Jurkat, Clone E6-1 (cell line): ENCODE results near the gene EFCAB8.
"Not testable (repeated sequence)": the region's sequence is repeated elsewhere in the genome, so short reads cannot be mapped to it uniquely, and the experiment has no call there.

Experiments used
- DNase-seq: peaks from one replicate; pipeline ENCODE4 v3.0.0-alpha.2; 2011; ENCODE audit warnings: low read depth, low spot score
- H3K4me3 ChIP-seq: 2 replicates; pipeline ENCODE4 v1.5.1; 2011; ENCODE audit warnings: mild to moderate bottlenecking, low read length, control low read depth, moderate library complexity

EFCAB8 gene

DNA sequence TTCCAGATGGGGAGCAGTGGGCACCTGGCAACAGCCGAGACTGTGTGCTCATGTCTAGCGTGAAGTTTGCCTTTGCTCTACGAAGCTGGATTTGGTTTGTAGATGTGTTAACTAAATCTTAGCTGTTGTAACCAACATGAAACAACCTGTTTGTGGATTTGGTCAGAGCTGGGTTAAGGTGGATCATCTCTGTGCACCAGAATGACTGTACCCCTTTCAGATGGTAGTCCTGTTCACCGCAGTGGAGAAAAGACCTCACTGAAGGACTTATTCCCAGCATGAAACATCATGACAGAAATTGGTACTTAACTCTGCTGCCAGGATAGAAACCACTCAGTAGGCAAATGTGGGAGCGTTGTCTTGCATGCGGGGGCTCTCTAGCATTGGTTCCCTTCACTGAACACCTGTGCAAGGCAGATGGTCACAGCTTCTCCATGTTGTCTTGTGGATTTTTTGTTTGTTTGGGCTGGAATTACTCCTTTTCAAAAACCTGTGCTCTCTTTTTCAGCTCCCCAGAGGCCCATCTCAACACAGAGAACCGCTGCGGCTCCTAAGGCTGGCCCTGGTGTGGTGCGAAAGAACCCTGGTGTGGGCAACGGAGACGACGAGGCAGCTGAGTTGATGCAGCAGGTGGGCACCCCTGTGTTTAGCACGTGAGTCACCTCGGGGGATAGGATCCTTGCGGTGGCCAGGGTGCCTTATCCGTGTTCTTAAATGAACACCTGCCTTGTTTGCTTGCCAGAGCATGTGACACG, 19.3 kb upstream of the EFCAB8 start:
- no peak overlapping the region for H3K4me3 ChIP-seq
- no peak for DNase-seq

DNA sequence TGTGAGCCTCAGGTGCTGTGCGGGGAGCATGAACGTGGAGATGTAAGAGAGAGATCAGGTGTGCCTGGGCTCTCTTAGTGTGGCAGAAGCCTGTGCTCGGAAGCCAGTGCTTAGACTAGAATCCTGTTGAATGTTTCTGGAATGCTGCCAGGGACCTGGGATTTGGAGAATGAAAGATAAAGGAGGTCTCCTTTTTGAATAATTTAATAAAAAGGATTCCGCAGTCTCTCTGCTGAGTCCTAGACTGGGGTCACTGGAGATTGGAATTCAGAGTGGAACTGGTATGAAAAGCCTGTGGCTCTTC, 18.8 kb upstream of the EFCAB8 start:
- DNase-seq = no peak
- H3K4me3 ChIP-seq = no peak overlapping the region

DNA sequence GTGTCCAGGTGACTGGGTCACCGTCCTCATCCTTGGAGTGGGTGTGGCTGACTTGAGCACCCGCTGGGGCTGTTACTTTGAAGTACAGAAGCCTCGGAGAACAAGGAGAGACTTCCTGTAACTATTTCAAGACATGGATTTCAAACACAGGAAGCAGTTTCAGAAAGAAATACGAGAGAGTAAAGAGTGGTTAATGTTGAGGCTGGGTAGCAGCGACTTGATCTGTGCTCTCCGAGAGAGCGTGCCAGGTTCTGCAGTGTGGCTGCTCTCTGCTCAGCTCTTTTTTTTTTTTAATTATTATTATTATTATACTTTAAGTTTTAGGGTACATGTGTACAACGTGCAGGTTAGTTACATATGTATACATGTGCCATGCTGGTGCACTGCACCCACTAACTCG, 17.5 kb upstream of the EFCAB8 start:
- H3K4me3 ChIP-seq = no peak overlapping the region
- DNase-seq = peak; percentile 39

DNA sequence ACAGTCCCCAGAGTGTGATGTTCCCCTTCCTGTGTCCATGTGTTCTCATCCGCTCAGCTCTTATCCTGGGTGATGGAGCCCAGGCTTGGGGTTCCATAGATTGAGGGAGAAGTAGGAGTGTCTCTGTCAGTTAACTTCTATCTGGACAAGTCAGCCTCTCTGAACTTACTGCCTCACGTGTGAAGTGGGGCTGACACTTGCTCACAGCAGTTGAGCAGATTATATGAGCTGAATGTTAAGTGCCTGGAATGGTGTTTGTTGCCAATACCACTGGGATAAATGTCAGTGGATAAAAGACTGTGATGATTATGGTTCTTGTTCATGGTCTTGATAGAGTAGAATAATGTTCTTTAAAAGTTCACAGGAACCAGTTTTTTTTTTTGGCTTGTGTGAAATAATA, 17.1 kb upstream of the EFCAB8 start:
- no peak overlapping the region for H3K4me3 ChIP-seq
- DNase-seq = no peak

DNA sequence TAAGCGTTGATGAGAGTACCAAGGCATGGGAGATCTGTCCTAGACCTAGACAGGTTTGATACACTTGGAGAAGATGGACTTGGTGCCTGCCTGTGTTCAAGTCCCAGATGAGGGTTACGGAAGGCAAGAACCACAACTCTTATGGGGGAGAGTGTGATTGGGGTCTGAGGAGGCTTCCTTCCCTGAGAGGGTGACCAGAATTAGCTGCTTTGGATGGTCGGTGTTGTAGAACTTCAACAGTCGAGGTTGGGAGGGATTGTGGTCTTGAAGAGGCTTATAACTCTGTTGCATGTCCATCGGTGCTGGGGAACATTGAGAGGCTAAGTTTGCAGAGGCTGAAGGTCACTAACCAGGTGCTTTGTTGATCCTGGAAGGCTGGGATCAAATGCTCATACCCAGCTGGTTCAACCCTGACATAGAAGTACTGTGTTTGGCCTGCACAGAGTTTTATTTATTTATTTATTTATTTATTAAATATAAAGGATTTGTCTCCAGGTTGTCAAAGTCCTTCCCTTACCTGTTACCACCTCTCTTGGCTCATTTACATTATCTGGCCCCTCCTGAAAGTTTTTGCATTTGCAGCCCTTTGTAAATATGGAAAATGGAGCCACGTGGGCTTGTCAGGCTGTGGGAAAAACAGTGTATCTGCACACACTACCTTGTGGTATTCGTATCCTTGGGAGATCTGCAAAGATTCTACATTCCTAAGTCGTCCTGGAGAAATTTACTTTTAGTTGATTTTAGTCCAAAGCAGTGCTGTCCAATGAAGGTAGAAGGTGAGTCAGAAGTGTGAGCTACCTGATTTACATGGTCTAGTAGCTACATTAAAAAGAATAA, 15.8 kb upstream of the EFCAB8 start:
- DNase-seq = no peak
- no peak overlapping the region for H3K4me3 ChIP-seq

DNA sequence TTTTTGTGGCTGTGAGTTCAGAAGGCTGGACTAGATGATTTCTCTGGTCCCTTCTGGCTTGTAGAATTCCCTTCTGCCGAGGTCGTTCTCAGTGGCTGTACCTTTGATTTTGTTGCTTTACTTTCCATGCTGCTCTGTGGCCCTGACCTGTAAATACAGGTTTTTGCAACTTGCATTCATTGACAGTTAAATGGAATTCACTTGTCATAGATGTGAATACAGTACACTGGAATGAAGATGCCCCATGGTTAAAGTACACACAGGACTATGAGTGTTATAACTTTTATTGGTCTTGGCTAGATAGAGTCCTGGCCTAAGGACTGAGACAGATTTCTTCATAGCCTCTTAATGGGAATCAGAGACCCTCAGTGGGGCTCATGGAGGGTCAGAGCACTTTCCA, 12.9 kb upstream of the EFCAB8 start:
- no peak overlapping the region for H3K4me3 ChIP-seq
- no peak for DNase-seq

DNA sequence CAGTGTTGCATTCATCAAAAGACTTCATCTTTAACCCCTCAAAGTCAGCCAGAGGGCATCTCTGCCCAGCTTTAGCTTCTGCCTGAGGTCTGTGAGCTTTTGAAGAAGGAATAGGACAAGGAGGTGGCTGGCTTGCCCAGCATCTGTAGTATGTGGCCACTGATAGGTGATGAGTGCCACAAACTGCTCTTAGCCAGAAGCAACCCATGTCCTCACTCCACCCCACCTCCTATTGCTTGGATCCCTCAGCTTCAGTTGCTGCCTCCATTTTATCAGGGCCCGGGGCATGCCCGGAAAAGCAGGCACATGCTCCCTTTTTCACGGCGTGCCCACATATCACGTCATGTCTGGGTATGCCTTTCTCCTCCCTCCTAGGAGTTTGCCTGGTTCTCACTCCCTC, 11.9 kb upstream of the EFCAB8 start:
- DNase-seq = no peak
- H3K4me3 ChIP-seq = no peak overlapping the region

DNA sequence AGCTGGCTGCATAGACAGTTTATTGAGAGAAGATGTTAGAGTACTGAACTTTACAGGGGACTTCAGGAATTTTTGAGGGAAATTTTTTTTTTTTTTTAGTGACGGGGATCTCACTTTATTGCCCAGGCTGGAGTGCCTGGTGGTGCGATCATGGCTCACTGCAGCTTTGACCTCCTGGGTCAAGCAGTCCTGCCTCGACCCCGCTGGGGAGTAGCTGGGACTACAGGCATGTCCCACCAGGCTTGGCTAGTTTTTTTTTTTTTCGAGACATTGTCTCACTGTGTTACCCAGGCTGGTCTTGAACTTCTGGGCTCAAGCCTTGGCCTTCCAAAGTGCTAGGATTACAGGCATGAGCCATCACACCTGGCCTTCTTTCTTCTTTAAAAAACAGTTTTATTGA, 10.8 kb upstream of the EFCAB8 start:
- no peak overlapping the region for H3K4me3 ChIP-seq
- DNase-seq = no peak

DNA sequence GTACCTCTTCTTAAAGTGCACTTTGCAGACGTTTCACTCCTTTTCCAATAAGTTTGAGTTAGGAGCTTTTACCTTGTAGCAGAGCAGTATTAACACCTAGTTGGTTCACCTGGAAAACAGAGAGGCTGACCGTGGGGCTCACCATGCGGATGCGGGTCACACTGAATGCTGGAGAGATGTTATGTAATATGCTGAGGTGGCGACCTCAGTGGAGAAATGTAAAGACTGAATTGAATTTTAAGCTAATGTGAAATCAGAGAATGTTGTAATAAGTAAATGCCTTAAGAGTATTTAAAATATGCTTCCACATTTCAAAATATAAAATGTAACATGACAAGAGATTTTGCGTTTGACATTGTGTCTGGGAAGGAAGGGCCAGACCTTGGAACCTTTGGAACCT, 9.9 kb upstream of the EFCAB8 start:
- no peak overlapping the region for H3K4me3 ChIP-seq
- DNase-seq = no peak

DNA sequence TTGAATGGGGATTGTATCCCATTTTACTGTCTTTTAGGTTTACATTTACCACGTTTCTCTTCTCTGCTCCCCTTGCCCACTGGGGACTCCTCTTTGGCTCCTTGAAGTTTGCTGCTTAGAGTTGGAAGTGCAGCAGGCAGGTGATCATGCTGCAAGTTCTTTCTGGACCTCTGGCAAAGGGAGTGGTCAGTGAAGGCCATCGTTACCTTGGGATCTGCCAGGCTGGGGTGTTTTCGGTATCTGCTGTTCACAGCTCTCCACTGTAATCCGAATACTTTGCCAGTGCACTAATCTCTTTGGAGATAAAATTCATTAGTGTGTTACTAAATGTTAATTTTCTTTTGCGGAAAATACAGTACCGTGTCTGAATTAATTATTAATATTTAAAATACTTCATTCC, 9.1 kb upstream of the EFCAB8 start:
- DNase-seq = no peak

DNA sequence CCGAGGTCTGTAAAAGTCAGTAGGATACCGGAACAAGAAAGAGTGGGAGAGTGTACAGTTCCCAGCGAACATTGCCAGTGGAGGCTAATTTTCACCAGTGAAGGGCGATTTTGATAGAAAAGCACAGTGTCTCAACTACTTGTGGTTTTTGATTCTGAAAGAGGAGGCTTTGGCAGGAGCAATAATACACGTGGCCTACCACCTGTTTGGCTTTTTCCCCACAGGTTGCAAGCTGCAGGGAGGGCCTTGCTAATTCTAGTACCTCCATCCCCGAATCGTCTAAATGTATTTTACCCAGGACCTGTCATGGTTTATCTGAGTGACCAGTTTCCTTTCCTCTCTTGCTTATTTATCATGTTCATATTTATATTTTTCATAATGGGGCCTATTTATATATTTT, 3.3 kb upstream of the EFCAB8 start:
- H3K4me3 ChIP-seq = no peak overlapping the region
- DNase-seq = no peak

More for the DNA sequence above, 9.1 kb upstream of the EFCAB8 start:
- H3K4me3 ChIP-seq = no peak overlapping the region

DNA sequence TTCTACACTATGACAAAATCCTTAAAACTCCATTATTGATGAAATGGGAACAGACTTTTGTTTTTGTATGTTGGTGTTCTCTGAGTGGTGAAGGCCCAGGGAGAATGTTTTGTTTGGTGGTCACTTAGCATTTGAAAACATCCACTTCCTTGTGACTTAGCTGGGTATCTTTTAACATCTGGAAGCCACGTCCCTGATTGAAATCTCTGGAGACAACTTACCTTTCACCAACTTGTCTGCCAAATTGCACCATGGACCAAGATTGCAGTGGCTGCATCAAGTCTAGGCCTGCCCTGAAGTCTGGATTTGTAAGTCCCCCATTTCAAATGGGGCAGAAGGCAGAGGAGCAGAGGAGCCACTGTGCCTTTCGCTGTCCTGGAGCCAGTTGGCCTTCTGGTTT, 534 bp upstream of the EFCAB8 start:
- no peak overlapping the region for H3K4me3 ChIP-seq
- no peak for DNase-seq

DNA sequence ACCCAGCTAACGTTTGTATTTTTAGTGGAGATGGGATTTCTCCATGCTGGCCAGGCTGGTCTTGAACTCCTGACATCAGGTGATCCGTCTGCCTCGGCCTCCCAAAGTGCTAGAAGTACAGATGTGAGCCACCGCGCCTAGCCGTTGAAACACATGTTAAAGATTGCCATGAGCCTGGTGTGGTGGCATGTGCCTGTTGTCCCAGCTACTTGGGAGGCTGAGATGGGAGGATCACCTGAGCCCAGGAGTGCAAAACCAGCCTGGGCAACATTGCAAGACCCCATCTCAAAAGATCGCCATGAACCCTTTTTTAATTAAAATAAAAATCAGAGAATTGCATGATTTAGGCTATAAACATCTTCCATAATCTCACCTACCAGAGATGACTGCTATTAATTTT, 2.7 kb downstream of the EFCAB8 start:
- no peak for DNase-seq
- H3K4me3 ChIP-seq = no peak overlapping the region

DNA sequence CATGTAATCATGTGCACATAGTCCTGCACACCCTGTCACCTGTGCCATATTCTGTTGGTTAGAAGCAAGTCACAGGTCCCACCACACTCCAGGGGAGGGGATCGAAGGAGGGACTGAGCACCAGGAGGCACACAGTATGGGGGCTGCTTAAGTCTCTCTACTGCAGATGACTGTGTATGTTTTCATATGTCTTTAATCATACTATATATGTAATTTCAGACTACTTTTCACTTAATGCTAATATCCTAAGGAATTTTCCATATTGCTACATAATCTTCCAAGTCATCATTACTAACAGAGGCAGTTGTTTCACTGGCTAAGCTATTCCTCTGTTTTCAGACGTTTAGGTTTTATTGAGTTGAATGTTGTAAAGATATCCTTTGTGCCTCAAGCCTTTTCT, 10.8 kb downstream of the EFCAB8 start:
- no peak overlapping the region for H3K4me3 ChIP-seq
- no peak for DNase-seq

DNA sequence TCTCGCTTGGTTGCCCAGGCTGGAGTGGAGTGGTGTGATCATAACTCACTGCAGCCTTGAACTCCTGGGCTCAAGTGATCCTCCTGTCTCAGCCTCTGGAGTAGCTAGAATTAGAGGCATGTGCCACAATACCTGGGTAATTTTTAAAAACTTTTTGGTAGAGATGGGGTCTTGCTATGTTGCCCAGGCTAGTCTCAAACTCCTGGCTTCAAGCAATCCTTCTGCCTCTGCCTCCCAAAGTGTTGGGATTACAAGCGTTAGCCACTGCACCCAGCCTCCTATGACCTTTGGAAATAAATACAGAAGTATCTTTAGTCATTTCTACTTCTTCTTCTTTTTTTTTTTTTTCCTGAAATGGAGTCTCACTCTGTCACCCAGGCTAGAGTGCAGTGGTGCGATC, 11.8 kb downstream of the EFCAB8 start:
- not testable (repeated sequence) for DNase-seq

DNA sequence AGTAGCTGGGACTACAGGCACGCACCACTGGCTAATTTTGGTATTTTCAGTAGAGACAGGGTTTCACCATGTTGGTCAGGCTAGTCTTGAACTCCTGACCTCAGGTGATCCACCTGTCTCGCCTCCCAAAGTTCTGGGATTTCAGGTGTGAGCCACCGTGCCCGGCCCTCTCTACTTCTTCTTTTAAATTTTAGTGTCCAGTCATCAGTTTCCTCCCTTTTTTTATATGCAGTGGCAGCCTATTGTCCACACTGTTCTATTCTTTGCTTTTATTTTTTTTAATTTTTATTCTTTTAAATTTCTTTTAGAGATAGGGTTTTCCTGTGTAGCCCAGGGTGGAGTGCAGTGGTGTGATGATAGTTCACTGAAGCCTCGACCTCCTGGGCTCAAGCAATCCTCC, 12.3 kb downstream of the EFCAB8 start:
- no peak for DNase-seq
- no peak overlapping the region for H3K4me3 ChIP-seq

More for the DNA sequence above, 11.8 kb downstream of the EFCAB8 start:
- H3K4me3 ChIP-seq = not testable (repeated sequence)

DNA sequence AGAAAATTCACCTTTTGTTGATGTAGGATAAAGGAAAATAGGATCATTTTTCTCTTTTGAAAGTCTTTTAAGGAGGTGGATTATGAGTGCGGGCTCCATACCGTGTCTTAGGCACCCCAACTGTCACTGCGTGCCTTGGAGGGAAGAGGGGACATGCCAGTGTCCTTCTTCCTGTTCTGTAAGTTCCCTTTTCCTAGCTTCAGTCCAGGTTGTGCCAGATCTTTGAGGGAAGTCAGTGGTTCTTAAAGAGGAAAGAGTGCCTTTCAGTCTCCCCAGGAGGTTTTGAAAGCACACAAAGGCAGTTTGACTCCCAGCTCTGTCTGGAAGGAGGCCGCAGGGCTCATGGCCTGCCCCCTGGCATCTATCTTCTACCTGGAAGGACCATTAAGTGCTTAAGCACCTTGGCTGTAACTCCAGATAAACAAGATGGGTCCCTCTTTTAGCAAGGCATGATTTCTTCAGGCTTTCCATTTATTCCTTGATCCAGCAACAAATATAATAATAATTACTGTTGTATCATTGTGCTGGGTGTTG, 13.0 kb downstream of the EFCAB8 start:
- DNase-seq = no peak
- no peak overlapping the region for H3K4me3 ChIP-seq

DNA sequence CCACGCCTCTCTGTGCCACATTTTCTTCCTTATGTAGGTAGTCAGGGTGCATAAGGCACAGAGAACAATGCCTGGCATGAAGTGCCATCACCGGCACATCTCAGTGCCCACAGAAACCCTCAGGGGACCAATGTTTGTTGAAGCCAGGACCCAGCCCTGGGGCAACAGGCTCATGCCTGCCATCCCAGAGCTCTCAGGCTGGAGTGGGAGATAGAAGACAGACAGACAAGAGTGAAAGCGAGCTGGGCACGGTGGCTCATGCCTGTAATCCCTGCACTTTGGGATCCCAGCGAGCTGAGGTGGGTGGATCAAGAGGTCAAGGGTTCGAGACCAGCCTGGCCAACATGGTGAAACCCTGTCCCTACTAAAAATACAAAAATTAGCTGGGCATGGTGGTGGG, 13.5 kb downstream of the EFCAB8 start:
- no peak overlapping the region for H3K4me3 ChIP-seq
- no peak for DNase-seq

DNA sequence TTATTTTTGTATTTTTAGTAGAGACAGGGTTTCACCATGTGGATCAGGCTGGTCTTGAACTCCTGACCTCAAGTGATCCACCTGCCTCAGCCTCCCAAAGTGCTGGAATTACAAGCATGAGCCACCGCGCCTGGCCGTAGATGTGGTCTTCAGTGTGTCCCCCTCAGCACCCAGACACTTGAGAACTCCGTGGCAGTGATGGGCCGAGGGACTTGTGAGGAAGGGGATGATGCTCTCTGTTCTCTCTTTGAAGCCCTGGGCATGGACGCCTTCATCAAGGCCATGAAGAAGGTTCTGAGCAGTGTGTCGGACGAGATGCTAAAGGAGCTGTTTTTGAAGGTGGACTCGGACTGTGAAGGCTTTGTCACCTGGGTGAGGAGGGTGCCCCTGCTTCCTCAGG, 16.9 kb downstream of the EFCAB8 start:
- DNase-seq = no peak
- no peak overlapping the region for H3K4me3 ChIP-seq

DNA sequence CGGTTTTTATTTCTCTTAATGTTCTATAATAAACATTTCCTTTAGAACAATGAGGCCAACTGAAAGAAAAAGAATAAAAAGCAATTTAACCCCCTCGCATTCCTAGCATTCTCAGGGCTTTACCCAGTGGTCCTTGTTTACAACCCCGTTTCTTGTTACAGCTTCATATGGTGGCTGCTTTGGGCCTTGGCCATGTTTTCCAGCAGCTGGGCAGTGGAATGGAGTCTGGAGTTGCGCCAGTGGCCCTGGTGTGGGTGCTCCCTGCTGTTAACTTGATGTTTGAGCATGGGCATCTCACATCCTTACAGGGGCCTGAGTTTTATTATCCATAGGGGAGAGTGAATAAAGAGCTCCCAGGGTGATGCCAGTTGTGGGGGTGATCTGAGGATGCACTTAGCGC, 18.8 kb downstream of the EFCAB8 start:
- H3K4me3 ChIP-seq = no peak overlapping the region

DNA sequence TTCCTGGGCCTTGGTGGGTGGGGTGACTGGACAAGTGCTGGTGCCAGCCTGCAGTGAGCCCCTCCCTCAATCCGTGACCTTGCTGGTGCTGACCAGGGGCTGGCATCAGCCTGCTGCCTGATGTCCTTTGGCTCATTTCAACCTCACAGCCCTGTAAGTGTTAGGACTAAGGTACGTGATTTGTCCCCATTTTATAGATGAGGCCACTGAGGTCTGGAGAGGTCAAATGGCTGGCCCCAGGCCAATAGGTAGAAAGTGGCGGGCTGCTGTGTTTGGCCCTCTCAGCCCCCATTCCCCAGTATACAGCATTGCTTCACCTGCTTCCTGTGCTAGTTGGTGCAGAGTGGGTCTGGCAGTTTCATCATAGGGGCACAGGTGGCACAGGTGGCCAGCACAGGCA, 20.1 kb downstream of the EFCAB8 start:
- DNase-seq = no peak
- H3K4me3 ChIP-seq = no peak overlapping the region

More for the DNA sequence above, 18.8 kb downstream of the EFCAB8 start:
- no peak for DNase-seq
